ENCODE data around the gene OR51E1.

- TF ChIP-seq CTCF (IDR thresholded peaks at IDR 0.05; ENCODE audit: insufficient read depth, low read length, poor library complexity, severe bottlenecking) (no peak), EZH2phosphoT487 (conservative IDR thresholded peaks at IDR 0.05; ENCODE audit: low read length) (no peak)
These were observed 53.8 kb downstream of the OR51E1 start, which contains the start of gene OR51E2 for GRCh38 chr11:4697585-4697984.
